GM10248 (cell line): ENCODE measurements around the gene RAD51B.

Experiments used
- CTCF ChIA-PET: fragments of 300-600 bp; sonication (Branson Sonifier 250); formaldehyde crosslinking; extraction: SDS; loops from one replicate; lab custom pipeline; 2021; ENCODE audit warnings: antibody characterized with exemption; lab: Yijun Ruan, JAX
- POLR2A ChIA-PET: fragments of 350-650 bp; sonication (Branson Sonifier 250); formaldehyde crosslinking; extraction: SDS; loops from one replicate; lab custom pipeline; 2020; ENCODE audit warnings: antibody characterized with exemption; lab: Yijun Ruan, JAX
- DNase-seq: peaks from one replicate; pipeline ENCODE4 v3.0.0; 2012; ENCODE audit errors: extremely low spot score
- CTCF ChIP-seq: IDR thresholded peaks from 2 replicates; pipeline ENCODE4 v1.5.1; 2012; ENCODE audit warnings: mild to moderate bottlenecking, low read depth; ENCODE audit errors: extremely low read depth, missing control alignments, control extremely low read depth

Gene RAD51B

GRCh38 chr14:68576031-68576430 lies 756.5 kb downstream of the RAD51B start:
- CTCF ChIA-PET = interaction anchor here (0.7 to 1.3 kb wide), 2 partner anchors 10 to 37 kb away, joined by 3 read pairs; no protein-coding TSS in a partner anchor
- DNase-seq = no peak
- TF ChIP-seq CTCF = no peak
- POLR2A ChIA-PET = no interaction called here

- ChIA-PET CTCF (interaction anchor here (0.7 kb wide), 1 partner anchor 10 kb away, joined by 3 read pairs; no protein-coding TSS in a partner anchor), POLR2A (no interaction called here)
- TF ChIP-seq CTCF = no peak
- DNase-seq = no peak
Measured at GRCh38 chr14:68576496-68577244, 757.1 kb downstream of the RAD51B start.

- no peak for DNase-seq
- TF ChIP-seq CTCF = no peak
- ChIA-PET POLR2A (no interaction called here), CTCF (interaction anchor here (1.7 kb wide), 1 partner anchor 16 kb away, joined by 6 read pairs; no protein-coding TSS in a partner anchor)
Measured at GRCh38 chr14:68577802-68578541, 758.4 kb downstream of the RAD51B start.

- CTCF ChIA-PET = interaction anchor here (1.7 kb wide), 1 partner anchor 16 kb away, joined by 6 read pairs; no protein-coding TSS in a partner anchor
Measured at GRCh38 chr14:68578597-68578996, 759.0 kb downstream of the RAD51B start.

GRCh38 chr14:68580096-68580645 lies 760.6 kb downstream of the RAD51B start:
- no peak for TF ChIP-seq CTCF
- ChIA-PET CTCF (interaction anchor here (1.1 kb wide), 1 partner anchor 12 kb away, joined by 3 read pairs; no protein-coding TSS in a partner anchor), POLR2A (no interaction called here)
- no peak for DNase-seq

More at GRCh38 chr14:68578597-68578996, 759.0 kb downstream of the RAD51B start:
- no peak for TF ChIP-seq CTCF
- POLR2A ChIA-PET = no interaction called here
- DNase-seq = no peak

- DNase-seq = no peak
- TF ChIP-seq CTCF = no peak
- POLR2A ChIA-PET = no interaction called here
- CTCF ChIA-PET = interaction anchor here (1.1 kb wide), 1 partner anchor 12 kb away, joined by 3 read pairs; no protein-coding TSS in a partner anchor
Measured at GRCh38 chr14:68580671-68581070, 761.1 kb downstream of the RAD51B start.
